IPS DF 6.9 (cell line): ENCODE data around the gene FAM237B.
A peak's percentile ranks its signal among the peaks of the same experiment; 100 is the strongest.
"Not testable (repeated sequence)": the region's sequence is repeated elsewhere in the genome, so short reads cannot be mapped to it uniquely, and the experiment has no call there.

Source experiments
- DNase-seq: peaks from one replicate; pipeline ENCODE4 v3.0.0-alpha.2; 2013; ENCODE audit warnings: low read depth, low spot score
- H3K27ac ChIP-seq: one replicate; pipeline ENCODE4 v1.5.1; 2013; ENCODE audit warnings: low read length, control low read depth
- H3K27me3 ChIP-seq: 2 replicates; pipeline ENCODE4 v1.6.1; 2013; ENCODE audit warnings: mild to moderate bottlenecking, low read length; ENCODE audit not compliant: control insufficient read depth, insufficient read depth
- H3K36me3 ChIP-seq: 2 replicates; pipeline ENCODE4 v1.6.1; 2013; ENCODE audit warnings: low read length; ENCODE audit not compliant: control insufficient read depth, insufficient read depth
- H3K4me1 ChIP-seq: 2 replicates; pipeline ENCODE4 v1.6.1; 2013; ENCODE audit warnings: low read length; ENCODE audit not compliant: control insufficient read depth, insufficient read depth
- H3K4me3 ChIP-seq: 2 replicates; pipeline ENCODE4 v1.5.1; 2013; ENCODE audit warnings: mild to moderate bottlenecking, low read length
- H3K9me3 ChIP-seq: 2 replicates; pipeline ENCODE4 v1.6.1; 2013; ENCODE audit warnings: low read length, inconsistent platforms; ENCODE audit not compliant: control insufficient read depth, insufficient read depth
- WGBS: extraction: QIAGEN DNeasy Blood & Tissue Kit; methylation state at CpG from one replicate; pipeline ENCODE4 v1.1.7; 2013; ENCODE audit warnings: mixed read lengths, missing lambda C conversion rate; ENCODE audit not compliant: insufficient read length, insufficient coverage; 5-methylcytosine and 5-hydroxymethylcytosine counted together

FAM237B gene

DNA sequence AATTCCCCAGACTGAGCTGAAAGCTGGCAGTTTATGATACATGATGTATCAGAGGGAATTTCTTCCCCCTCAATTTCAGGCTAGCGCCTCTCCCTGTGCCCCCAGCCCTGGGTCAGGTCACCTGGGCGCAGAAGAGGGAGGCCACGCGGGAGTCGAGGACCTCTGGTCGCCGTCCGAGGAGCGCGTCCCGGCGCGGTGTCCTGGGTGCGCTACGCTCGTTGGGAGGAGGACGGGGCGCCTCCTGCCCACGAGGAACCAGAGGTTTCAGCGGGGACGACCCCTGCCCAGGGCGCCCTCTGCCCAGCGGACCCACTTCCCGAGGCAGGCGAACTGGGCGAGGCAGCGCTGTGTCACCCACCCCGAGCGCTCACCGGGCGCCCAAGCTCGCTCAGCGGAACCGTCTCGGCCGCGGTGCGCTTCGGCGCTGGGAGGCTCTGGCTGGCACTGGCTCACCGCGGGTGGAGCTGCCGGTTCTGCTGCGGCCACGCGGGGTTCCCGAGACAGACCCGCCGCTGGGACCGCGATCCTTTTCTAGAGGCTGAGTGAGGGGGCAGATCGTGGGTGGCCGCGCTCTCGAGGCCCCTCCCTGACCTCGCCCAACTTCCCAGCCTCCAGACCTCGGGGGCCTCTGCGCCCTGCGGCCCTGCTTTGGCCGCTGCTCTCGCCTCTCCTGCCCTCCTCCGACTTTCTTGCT, at the start of gene FAM237B:
FAM237B (minus strand) TSS at position 504 of the 694 bp plus-strand sequence. CDS start 1,556 bp downstream, outside the sequence.
- H3K4me1 ChIP-seq, result no peaks in the 10 kb centered on the region
- no peaks in the 10 kb centered on the region for H3K36me3 ChIP-seq
- H3K27me3 ChIP-seq, result peaks cover 25% of the 10 kb centered on the region
- no peaks in the 10 kb centered on the region for H3K9me3 ChIP-seq
- no CpG with 5 or more reads among the region's 62 CpGs for WGBS
- H3K4me3 ChIP-seq, result peak within 1 kb of the TSS; percentile 61; the same call in 1 of the 2 replicates
- no peak for DNase-seq
- H3K27ac ChIP-seq, result no peak within 1 kb of the TSS

GRCh38 chr7:90351987-90352386, 30.9 kb upstream of the FAM237B start:
- Histone ChIP-seq H3K4me3 (no peak overlapping the region), H3K27ac (no peak overlapping the region), H3K27me3 (no peaks in the 10 kb centered on the region), H3K4me1 (no peaks in the 10 kb centered on the region), H3K9me3 (no peaks in the 10 kb centered on the region), H3K36me3 (no peaks in the 10 kb centered on the region)
- DNase-seq, result no peak

DNA sequence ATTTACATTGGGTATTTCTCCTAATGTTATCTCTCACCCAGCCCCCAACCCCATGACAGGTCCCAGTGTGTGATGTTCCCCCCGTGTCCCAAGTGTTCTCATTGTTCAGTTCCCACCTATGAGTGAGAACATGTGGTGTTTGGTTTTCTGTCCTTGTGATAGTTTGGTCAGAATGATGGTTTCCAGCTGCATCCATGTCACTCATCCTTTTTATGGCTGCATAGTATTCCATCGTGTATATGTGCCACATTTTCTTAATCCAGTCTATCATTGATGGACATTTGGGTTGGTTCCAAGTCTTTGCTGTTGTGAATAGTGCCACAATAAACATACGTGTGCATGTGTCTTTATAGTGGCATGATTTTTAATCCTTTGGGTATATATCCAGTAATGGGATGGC, 28.9 kb upstream of the FAM237B start:
- H3K27ac ChIP-seq, H3K36me3 ChIP-seq, DNase-seq, H3K4me1 ChIP-seq, H3K4me3 ChIP-seq, H3K9me3 ChIP-seq, H3K27me3 ChIP-seq: not testable (repeated sequence)
- WGBS, result no CpG with 5 or more reads among the region's 3 CpGs

DNA sequence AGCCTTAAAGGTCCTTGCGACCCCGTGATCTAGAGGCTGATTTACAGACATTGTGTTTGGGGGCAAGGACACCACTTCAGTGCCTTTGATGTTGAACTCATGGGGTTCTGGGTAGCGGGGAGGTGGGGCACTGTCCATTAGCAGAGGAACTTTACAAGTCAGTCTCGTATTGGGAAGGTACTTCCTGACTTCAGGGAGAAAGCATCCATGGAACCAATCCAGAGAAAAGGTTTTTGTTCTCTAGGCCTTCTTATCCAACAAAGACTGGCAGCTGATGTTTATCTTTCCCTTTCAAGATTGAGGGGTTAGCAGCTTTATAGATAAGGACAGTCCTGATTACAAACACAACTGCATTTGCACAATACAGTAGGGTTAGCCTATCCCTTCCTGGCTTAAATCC, 28.2 kb upstream of the FAM237B start:
- Histone ChIP-seq H3K4me3 (no peak overlapping the region), H3K9me3 (no peaks in the 10 kb centered on the region), H3K36me3 (no peaks in the 10 kb centered on the region), H3K4me1 (no peaks in the 10 kb centered on the region), H3K27me3 (no peaks in the 10 kb centered on the region), H3K27ac (no peak overlapping the region)
- DNase-seq, result no peak
- no CpG with 5 or more reads among the region's 4 CpGs for WGBS

- H3K27ac ChIP-seq, result no peak overlapping the region
- no peak for DNase-seq
- H3K4me3 ChIP-seq, result no peak overlapping the region
Observed at GRCh38 chr7:90347759-90348158, 26.7 kb upstream of the FAM237B start.

DNA sequence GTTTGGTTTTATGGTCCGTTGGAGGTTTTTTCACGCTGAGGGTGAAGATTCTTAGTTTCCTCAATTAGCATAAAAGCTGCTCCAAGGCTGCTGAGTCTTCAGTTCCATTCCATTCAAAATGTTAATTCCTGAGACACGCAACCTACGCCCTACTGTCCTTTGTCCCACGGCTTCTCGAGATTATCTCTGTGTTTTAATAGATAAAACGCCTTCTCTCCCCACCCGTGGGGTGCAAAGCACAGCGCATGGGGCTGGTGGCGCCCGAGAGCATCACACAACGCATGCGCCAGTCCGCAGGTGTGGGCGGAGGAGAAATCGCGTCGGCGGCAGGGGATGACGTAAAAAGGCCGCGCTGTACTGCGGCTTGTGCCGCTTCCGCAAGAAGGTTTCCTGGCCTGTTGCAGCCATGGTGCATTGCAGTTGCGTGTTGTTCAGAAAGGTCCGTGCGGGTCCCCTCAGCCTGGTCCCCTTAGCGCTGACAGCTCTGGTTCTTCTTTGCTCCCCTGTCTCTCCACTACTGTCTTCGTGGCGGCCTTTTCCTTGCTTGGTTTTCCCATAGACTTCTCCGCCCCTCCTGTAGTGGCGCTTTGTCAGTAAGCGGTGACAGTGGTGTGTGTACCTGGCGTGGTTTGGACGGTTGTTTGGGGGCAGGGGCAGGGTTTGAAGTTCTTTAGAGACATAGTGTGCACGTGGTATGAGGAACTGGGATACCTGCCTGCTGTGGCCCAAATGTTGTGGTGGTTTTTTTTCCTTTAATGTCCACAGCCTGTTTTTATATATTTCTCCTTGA, 25.4 kb upstream of the FAM237B start, which contains the start of gene GTPBP10:
GTPBP10 (plus strand) TSS at position 381 of the 790 bp plus-strand sequence; CDS start at position 407, 26 bp downstream.
- peak; percentile 88 for DNase-seq
- peak within 1 kb of the TSS; percentile 83 for H3K4me3 ChIP-seq
- no peaks in the 10 kb centered on the region for H3K27me3 ChIP-seq
- WGBS, result no CpG with 5 or more reads among the region's 37 CpGs
- no peak within 1 kb of the TSS for H3K27ac ChIP-seq
- H3K36me3 ChIP-seq, result no peaks in the 10 kb centered on the region
- no peaks in the 10 kb centered on the region for H3K4me1 ChIP-seq
- no peaks in the 10 kb centered on the region for H3K9me3 ChIP-seq

More at GRCh38 chr7:90347759-90348158, 26.7 kb upstream of the FAM237B start:
- Histone ChIP-seq H3K36me3 (no peaks in the 10 kb centered on the region), H3K27me3 (no peaks in the 10 kb centered on the region), H3K9me3 (no peaks in the 10 kb centered on the region), H3K4me1 (no peaks in the 10 kb centered on the region)
- WGBS, result 100% methylated on average over 2 of the region's 4 CpGs

GRCh38 chr7:90345595-90346335, 24.7 kb upstream of the FAM237B start:
- Histone ChIP-seq H3K27ac (no peak overlapping the region), H3K4me1 (no peaks in the 10 kb centered on the region)

GRCh38 chr7:90345016-90345415, 23.9 kb upstream of the FAM237B start:
- Histone ChIP-seq H3K4me1 (no peaks in the 10 kb centered on the region), H3K27ac (no peak overlapping the region), H3K9me3 (no peaks in the 10 kb centered on the region), H3K4me3 (no peak overlapping the region), H3K36me3 (no peaks in the 10 kb centered on the region), H3K27me3 (no peaks in the 10 kb centered on the region)
- no peak for DNase-seq

More at GRCh38 chr7:90345595-90346335, 24.7 kb upstream of the FAM237B start:
- Histone ChIP-seq H3K9me3 (no peaks in the 10 kb centered on the region), H3K4me3 (peak overlapping the region; percentile 83; the same call in 1 of the 2 replicates), H3K27me3 (no peaks in the 10 kb centered on the region), H3K36me3 (no peaks in the 10 kb centered on the region)
- DNase-seq, result no peak
- WGBS, result no CpG with 5 or more reads among the region's 18 CpGs

- no peak for DNase-seq
- H3K4me3 ChIP-seq, result no peak overlapping the region
Observed at GRCh38 chr7:90337106-90337505, 16.0 kb upstream of the FAM237B start.

GRCh38 chr7:90334926-90335325, 13.8 kb upstream of the FAM237B start:
- not testable (repeated sequence) for H3K36me3 ChIP-seq, H3K27ac ChIP-seq, DNase-seq, H3K4me1 ChIP-seq, H3K9me3 ChIP-seq, H3K27me3 ChIP-seq, H3K4me3 ChIP-seq
- no CpG with 5 or more reads among the region's 2 CpGs for WGBS

More at GRCh38 chr7:90337106-90337505, 16.0 kb upstream of the FAM237B start:
- Histone ChIP-seq H3K4me1 (no peaks in the 10 kb centered on the region), H3K9me3 (no peaks in the 10 kb centered on the region), H3K27me3 (no peaks in the 10 kb centered on the region), H3K36me3 (no peaks in the 10 kb centered on the region), H3K27ac (no peak overlapping the region)
